Measurements from ENCODE around the gene DNAJC7. TPM values are rescaled to one million over a fixed set of nuclear protein-coding genes. Genes with fewer than 3 reads are reported as not detected.
"Not testable (repeated sequence)": the region's sequence is repeated elsewhere in the genome, so short reads cannot be mapped to it uniquely, and the experiment has no call there.

DNAJC7 gene
- total RNA-seq, 3 donors from 2014 or later = 80.6 to 108 (median 86.7) TPM

GRCh38 chr17:42025191-42025579, 7.9 kb upstream of the DNAJC7 start:
- Histone ChIP-seq H3K4me1 (ENCODE audit: low read depth) (peaks cover 27% of the 10 kb centered on the region), H3K36me3 (ENCODE audit: low read depth) (no peaks in the 10 kb centered on the region), H3K4me3 (no peak overlapping the region), H3K9me3 (no peaks in the 10 kb centered on the region)
- intact Hi-C loops (cut with DNase I, micrococcal nuclease) = no loop called here
- ATAC-seq = no peak
- DNase-seq = peak in 1 of 3 donors; percentile 56
- no peak for TF ChIP-seq CTCF (IDR thresholded peaks at IDR 0.05)

- TF ChIP-seq CTCF (IDR thresholded peaks at IDR 0.05) = no peak
- DNase-seq (peak in 1 of 3 donors; percentile 58), ATAC-seq (no peak)
Measured at GRCh38 chr17:42023524-42024349, 6.5 kb upstream of the DNAJC7 start.

GRCh38 chr17:42020845-42021244, 3.6 kb upstream of the DNAJC7 start:
- H3K9me3 ChIP-seq; intact Hi-C loops (cut with DNase I, micrococcal nuclease); ATAC-seq; H3K36me3 ChIP-seq (ENCODE audit: low read depth); H3K4me3 ChIP-seq: not testable (repeated sequence)
- peak in 1 of 3 donors; percentile 33 for DNase-seq
- peaks cover 36% of the 10 kb centered on the region for H3K4me1 ChIP-seq (ENCODE audit: low read depth)

More at GRCh38 chr17:42023524-42024349, 6.5 kb upstream of the DNAJC7 start:
- Histone ChIP-seq H3K4me1 (ENCODE audit: low read depth) (peaks cover 31% of the 10 kb centered on the region), H3K4me3 (no peak overlapping the region), H3K36me3 (ENCODE audit: low read depth) (no peaks in the 10 kb centered on the region), H3K9me3 (no peaks in the 10 kb centered on the region)
- intact Hi-C loops (cut with DNase I, micrococcal nuclease) = no loop called here

DNA sequence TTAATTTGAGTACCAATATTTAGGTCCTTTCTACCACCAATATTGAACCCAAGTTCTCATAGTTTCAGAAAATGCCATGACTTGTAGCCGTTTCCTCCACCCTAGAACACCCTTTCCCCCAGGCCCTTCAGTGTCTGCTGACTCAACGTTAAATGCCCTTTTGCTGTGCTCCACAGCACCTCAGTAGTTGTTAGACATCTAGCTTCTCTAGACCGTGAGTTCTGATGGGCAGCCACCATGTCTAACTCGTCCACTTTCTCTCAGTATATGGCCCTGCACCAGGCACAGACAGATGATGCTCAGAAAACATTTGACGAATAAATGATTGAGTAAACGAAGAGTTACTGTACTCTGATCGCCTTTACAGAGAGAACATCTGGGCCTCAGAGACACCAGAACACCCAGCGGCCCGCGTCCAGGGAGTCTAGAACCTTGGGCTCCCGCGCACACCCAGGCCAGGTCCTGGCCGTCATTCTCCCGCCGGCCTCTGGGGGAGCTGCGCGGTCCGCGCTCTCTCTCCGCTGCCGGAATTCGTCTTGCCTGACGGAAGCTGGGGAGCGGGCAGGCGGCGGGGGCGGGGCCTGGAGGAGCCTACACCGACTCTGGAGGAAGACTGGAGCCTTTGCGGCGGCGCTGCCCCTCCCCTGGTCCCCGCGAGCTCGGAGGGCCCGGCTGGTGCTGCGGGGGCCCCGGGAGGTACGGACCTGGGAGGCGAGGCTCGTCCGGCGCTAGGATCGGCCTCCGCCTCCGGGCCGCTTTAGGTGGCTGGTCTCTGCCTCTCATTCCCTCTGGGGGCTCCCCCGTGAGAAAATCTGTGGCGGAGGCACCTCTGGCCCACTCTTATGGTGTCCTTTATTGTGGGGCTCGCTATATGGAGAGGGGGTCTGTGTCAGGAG, 2.5 kb upstream of the DNAJC7 start, which contains the start of gene NKIRAS2:
NKIRAS2 (plus strand) TSS at position 582 of the 896 bp plus-strand sequence. CDS start 1,488 bp downstream, outside the sequence.
- Histone ChIP-seq H3K4me3 (peak within 1 kb of the TSS; percentile 94), H3K9me3 (no peaks in the 10 kb centered on the region), H3K4me1 (ENCODE audit: low read depth) (peaks cover 35% of the 10 kb centered on the region), H3K36me3 (ENCODE audit: low read depth) (no peaks in the 10 kb centered on the region)
- peak; percentile 97 for TF ChIP-seq CTCF (IDR thresholded peaks at IDR 0.05)
- intact Hi-C loops (cut with DNase I, micrococcal nuclease) = no loop called here
- peak; percentile 95 to 98 (median 97) for DNase-seq
- peak; percentile 84 for ATAC-seq

GRCh38 chr17:42018988-42019387, 1.7 kb upstream of the DNAJC7 start:
- H3K4me3 ChIP-seq = no peak overlapping the region
- H3K4me1 ChIP-seq (ENCODE audit: low read depth) = peaks cover 32% of the 10 kb centered on the region
- H3K9me3 ChIP-seq = no peaks in the 10 kb centered on the region
- TF ChIP-seq CTCF (IDR thresholded peaks at IDR 0.05) = no peak
- H3K36me3 ChIP-seq (ENCODE audit: low read depth) = no peaks in the 10 kb centered on the region
- ATAC-seq (no peak), DNase-seq (no peak)
- intact Hi-C loops (cut with DNase I, micrococcal nuclease) = no loop called here

All from mucosa of descending colon (tissue), 3 donors.